ENCODE data around the gene HMGCR. TPM values are rescaled to one million over a fixed set of nuclear protein-coding genes. Genes with fewer than 3 reads are reported as not detected.

HMGCR gene
- total and polyA plus RNA-seq, 2 of the 8 experiments (the other 6 are each of a cell fraction or from before 2014, with no cell fraction given): 45.8 to 199 TPM

DNA sequence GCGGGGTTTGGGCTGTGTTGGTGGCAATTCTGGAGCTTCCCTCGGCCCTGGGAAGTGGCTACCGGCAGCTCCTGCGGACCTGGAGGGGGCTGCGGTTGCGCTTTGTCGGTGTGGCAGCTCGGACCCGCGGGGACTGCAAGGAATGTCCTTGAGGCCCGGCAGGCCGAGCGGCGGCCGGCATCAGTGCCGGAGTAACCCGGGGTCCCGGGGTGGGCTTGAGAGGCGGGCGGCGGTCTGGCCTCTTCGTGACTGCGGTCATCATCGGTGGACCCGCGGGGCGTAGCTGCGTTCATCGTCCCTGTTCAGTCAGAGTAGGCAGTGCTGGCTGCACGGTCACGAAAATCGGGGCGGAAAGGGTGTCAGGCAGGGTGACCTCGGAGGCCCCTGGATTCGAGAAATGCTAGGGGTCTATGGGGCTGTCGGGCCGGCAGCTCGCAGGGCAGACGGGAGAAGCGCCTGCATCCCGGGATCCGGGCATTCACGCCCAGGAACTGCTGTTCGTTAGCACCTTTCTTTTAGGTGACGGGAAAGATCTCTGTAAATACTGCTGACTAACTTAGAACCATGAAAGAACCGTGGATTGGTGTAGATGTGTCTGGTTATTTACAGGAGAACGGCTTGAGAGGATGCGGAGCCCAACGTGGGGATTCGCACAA, 474 bp downstream of the HMGCR start (continued):
- peak; percentile 28; the same call in 1 of the 2 replicates for TF ChIP-seq PHF8 (conservative IDR thresholded peaks at IDR 0.05; ENCODE audit: low read depth, low read length)
- peak; percentile 29; the same call in 1 of the 2 replicates for TF ChIP-seq RBBP5 (IDR thresholded peaks at IDR 0.05; ENCODE audit: borderline replicate concordance, low read depth, low read length)
- TF ChIP-seq CHD7 (IDR thresholded peaks at IDR 0.05; ENCODE audit: insufficient replicate concordance, low read length): no peak
- TF ChIP-seq POLR2AphosphoS5 (IDR thresholded peaks at IDR 0.05; ENCODE audit: low read depth, low read length): no peak
